ENCODE measurements around the gene HSPE1. TPM values are rescaled to one million over a fixed set of nuclear protein-coding genes. Genes with fewer than 3 reads are reported as not detected.
"Not testable (repeated sequence)": the region's sequence is repeated elsewhere in the genome, so short reads cannot be mapped to it uniquely, and the experiment has no call there.

HSPE1 gene
- 441 TPM for polyA plus RNA-seq (2012; ENCODE audit: insufficient read depth, insufficient read length, low read depth)

DNA sequence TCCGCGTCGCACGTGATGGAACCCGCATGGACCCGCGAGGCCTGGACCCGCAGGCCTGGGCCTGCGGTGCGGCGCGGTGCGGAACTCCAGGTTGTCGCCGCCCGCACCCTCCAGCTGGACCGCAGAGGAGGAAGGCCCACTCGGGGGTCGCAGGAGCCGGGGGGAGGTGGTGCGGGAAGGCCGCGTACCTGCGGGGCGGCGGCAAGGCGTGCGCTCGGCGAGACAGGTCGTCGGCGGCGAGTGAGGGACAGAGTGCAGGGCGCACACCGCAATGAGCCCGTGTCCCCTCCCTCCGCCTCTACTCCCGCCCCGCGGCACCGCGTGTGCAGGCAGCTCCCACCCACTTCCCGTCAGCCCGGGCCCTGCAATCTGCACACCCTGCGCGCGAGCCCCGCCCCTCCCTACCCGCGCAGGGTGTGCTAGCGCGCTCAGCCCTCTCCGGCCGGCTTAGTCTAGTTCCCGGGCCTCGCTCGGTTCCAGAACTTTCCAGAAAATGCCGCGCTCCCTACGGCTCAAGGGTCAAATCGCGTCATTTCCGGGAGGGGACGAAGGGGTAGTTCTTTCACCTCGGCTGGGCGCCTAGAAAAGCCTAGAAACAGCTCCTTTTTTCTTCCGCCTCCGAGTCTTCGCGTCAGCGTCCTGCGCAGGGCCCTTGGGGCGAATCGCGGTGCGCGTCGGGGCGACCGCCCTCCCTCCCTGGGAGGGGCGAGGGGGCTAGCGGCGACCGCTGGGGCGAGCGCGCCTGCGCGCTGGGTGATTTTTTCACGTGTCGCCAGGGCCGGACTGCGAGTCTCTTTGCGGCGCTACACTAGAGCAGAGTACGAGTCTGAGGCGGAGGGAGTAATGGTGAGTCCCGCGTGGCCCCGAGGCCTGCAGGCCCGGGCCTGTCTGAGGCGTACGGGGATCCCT is at the start of gene HSPE1, which contains the start of gene HSPD1:
Gene HSPE1 (plus strand): TSS at position 786 of the 909 bp plus-strand sequence. CDS start 58 bp downstream, at position 844.
Gene HSPD1 (minus strand): TSS at position 247 of the 909 bp plus-strand sequence. CDS start 992 bp downstream, outside the sequence.
- H3K27me3 ChIP-seq = no peaks in the 10 kb centered on the region
- H3K4me3 ChIP-seq (ENCODE audit: low read depth, low read length) = peak within 1 kb of the TSS; percentile 98
- H3K36me3 ChIP-seq = peaks cover 86% of the 10 kb centered on the region
- no peaks in the 10 kb centered on the region for H3K9me3 ChIP-seq
- TF ChIP-seq, protein P1, sequence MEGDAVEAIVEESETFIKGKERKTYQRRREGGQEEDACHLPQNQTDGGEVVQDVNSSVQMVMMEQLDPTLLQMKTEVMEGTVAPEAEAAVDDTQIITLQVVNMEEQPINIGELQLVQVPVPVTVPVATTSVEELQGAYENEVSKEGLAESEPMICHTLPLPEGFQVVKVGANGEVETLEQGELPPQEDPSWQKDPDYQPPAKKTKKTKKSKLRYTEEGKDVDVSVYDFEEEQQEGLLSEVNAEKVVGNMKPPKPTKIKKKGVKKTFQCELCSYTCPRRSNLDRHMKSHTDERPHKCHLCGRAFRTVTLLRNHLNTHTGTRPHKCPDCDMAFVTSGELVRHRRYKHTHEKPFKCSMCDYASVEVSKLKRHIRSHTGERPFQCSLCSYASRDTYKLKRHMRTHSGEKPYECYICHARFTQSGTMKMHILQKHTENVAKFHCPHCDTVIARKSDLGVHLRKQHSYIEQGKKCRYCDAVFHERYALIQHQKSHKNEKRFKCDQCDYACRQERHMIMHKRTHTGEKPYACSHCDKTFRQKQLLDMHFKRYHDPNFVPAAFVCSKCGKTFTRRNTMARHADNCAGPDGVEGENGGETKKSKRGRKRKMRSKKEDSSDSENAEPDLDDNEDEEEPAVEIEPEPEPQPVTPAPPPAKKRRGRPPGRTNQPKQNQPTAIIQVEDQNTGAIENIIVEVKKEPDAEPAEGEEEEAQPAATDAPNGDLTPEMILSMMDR (IDR thresholded peaks at IDR 0.05; ENCODE audit: low read depth, low read length) = no peak
- H3K4me1 ChIP-seq = no peaks in the 10 kb centered on the region
- peak; percentile 98 for DNase-seq

DNA sequence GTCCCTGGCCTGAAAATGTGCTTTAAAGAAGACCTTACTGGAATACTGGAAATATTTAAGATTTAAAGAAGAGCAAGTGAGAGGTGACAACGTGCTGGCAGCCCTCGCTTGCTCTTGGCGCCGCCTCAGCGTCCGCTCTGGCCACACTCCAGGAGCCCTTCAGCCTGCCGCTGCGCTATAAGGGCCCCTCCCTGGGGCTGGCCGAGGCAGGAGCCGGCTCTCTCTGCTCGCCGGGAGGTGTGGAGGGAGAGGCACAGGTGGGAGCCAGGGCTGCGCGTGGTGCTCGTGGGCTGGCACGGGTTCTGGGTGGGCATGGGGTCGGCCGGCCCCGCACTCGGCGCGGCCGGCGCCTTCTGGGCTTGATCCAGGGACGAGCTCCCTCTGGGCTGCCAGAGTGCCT is 49.7 kb upstream of the HSPE1 start:
- no peak for DNase-seq
- Histone ChIP-seq H3K4me3 (ENCODE audit: low read depth, low read length) (no peak overlapping the region), H3K9me3 (no peaks in the 10 kb centered on the region), H3K36me3 (no peaks in the 10 kb centered on the region), H3K27me3 (no peaks in the 10 kb centered on the region), H3K4me1 (no peaks in the 10 kb centered on the region; the same call in 1 of the 2 replicates)
- TF ChIP-seq, protein P1 (IDR thresholded peaks at IDR 0.05; ENCODE audit: low read depth, low read length) = no peak

DNA sequence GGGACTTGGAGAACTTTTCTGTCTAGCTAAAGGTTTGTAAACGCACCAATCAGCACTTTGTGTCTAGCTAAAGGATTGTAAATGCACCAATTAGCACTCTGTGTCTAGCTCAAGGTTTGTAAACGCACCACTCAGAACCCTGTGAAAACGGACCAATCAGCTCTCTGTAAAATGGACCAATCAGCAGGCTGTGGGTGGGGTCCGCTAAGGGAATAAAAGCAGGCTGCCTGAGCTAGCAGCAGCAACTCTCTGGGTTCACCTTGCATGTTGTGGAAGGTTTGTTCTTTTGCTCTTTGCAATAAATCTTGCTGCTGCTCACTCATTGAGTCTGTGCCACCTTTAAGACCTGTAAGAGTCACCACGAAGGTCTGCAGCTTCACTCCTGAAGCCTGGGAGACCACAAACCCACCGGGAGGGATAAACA is 49.2 kb upstream of the HSPE1 start:
- H3K4me3 ChIP-seq (ENCODE audit: low read depth, low read length); H3K27me3 ChIP-seq; H3K36me3 ChIP-seq; H3K9me3 ChIP-seq; H3K4me1 ChIP-seq: not testable (repeated sequence)
- DNase-seq = peak; percentile 12

DNA sequence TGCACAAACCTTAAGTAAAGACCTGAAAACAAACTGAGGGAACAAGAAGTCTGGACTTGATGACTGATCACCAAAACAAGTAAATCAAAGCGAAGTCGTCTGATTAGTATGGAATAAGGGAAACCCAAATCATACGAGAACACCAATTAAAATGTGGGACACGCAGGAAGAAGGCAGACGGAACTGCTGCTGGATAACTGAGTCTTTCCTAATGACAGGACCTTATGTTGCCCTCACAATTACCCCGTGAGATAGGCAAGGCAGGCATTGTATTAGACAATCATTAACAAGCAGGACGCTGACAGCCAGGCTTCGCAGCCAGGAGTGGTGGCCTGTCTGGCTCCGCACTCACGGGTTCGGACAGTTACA is 47.4 kb upstream of the HSPE1 start:
- Histone ChIP-seq H3K4me1 (no peaks in the 10 kb centered on the region; the same call in 1 of the 2 replicates), H3K27me3 (no peaks in the 10 kb centered on the region), H3K9me3 (no peaks in the 10 kb centered on the region), H3K4me3 (ENCODE audit: low read depth, low read length) (peak overlapping the region; percentile 100), H3K36me3 (no peaks in the 10 kb centered on the region)
- TF ChIP-seq, protein P1 (IDR thresholded peaks at IDR 0.05; ENCODE audit: low read depth, low read length) = no peak
- no peak for DNase-seq

DNA sequence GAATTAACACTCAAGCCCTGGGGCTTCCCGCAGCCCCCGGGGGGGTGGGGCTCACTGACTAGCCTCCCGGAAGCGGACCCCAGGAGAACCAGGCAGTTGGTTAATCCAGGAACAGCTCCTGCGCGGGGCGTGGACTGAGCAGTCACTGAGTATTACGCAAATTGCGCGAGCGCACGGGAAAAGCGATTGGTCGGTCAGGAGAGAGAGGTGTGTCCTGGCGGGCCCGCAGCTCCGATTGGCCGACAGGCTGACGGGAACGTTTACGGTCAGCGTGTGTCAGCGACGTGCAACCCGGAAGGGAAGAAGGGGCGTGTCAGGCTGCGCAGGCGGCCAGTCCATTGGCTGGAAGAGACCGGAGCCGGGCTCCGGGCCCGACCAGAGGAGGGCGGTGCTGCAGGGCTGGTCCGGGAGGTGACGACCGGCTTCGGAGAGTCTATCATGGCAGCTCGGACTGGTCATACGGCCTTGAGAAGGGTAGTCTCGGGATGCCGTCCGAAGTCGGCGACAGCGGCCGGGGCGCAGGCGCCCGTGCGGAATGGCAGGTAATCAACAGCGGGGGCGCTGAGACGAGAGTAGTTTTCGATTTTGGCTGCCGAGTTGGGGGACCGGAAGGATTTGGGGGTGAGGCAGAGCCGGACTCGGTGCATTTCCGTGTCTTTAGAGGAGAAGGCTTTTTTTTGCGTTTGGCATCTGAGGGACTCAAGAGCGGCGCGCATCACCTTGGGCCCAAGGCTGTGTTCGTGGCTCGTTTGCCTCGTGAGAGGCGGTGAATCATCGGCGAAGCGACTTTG is 46.9 kb upstream of the HSPE1 start, which contains the start of gene COQ10B:
Gene COQ10B (plus strand): TSS at position 430 of the 791 bp plus-strand sequence. CDS start 9 bp downstream, at position 439.
- H3K4me1 ChIP-seq = no peaks in the 10 kb centered on the region; the same call in 1 of the 2 replicates
- TF ChIP-seq, protein P1 (IDR thresholded peaks at IDR 0.05; ENCODE audit: low read depth, low read length) = peak; percentile 31; the same call in 1 of the 2 replicates
- no peaks in the 10 kb centered on the region for H3K36me3 ChIP-seq
- peak within 1 kb of the TSS; percentile 100 for H3K4me3 ChIP-seq (ENCODE audit: low read depth, low read length)
- H3K9me3 ChIP-seq = no peaks in the 10 kb centered on the region
- no peaks in the 10 kb centered on the region for H3K27me3 ChIP-seq
- DNase-seq = peak; percentile 99

DNA sequence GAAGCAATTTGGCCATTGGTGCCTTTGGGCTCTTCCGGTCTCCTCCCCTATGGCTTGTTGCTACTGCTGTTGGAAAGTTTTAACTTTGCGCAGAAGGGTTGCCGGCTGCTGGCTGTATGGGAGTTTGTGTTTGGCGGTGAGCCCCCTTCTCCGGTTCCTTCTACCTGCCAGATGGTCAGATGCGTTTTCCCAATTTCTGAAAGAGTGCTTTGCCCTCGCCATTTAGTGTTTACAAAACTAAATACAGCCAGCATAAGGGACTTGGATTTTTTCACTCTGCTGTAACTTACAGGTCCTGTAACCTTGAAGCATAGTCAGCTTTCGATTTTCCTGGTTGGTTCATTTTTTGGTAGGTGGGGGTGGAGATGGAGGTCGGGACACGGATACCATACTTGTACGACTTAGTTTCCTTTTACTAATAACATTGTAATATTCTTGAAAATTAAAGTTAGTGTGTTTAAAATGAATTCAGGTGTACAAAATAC is 46.2 kb upstream of the HSPE1 start:
- TF ChIP-seq, protein P1 (IDR thresholded peaks at IDR 0.05; ENCODE audit: low read depth, low read length) = no peak
- Histone ChIP-seq H3K4me3 (ENCODE audit: low read depth, low read length) (peak overlapping the region; percentile 100), H3K4me1 (no peaks in the 10 kb centered on the region; the same call in 1 of the 2 replicates), H3K27me3 (no peaks in the 10 kb centered on the region), H3K36me3 (no peaks in the 10 kb centered on the region), H3K9me3 (no peaks in the 10 kb centered on the region)
- DNase-seq = peak; percentile 69

Measured in BE2C (cell line).